Measurements from ENCODE around the gene SNCAIP.

The SNCAIP gene

DNA sequence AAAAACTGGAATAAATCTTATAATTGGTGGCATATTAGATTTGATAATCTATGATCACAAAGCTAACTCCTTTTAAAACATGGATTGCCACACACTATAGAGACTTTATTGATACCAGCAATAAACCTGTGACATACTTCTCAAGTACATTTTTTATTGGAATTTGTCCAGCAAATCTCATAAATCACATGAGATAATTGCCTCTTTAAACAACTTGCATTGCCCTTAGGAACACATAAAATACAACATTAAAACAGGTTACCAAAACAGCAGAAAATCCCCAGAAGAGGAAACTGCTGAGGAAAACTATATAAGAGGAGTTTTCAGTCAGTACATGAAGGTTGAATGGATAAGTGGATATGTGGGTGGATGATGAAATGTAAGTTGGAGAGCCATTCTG lies 124.6 kb downstream of the SNCAIP start:
- no peak overlapping the region for H3K27ac ChIP-seq (ENCODE audit: low read depth, low read length, poor library complexity, severe bottlenecking)
- no peak for TF ChIP-seq EZH2 (IDR thresholded peaks at IDR 0.05; ENCODE audit: borderline replicate concordance, low read length)
- TF ChIP-seq, protein P1, sequence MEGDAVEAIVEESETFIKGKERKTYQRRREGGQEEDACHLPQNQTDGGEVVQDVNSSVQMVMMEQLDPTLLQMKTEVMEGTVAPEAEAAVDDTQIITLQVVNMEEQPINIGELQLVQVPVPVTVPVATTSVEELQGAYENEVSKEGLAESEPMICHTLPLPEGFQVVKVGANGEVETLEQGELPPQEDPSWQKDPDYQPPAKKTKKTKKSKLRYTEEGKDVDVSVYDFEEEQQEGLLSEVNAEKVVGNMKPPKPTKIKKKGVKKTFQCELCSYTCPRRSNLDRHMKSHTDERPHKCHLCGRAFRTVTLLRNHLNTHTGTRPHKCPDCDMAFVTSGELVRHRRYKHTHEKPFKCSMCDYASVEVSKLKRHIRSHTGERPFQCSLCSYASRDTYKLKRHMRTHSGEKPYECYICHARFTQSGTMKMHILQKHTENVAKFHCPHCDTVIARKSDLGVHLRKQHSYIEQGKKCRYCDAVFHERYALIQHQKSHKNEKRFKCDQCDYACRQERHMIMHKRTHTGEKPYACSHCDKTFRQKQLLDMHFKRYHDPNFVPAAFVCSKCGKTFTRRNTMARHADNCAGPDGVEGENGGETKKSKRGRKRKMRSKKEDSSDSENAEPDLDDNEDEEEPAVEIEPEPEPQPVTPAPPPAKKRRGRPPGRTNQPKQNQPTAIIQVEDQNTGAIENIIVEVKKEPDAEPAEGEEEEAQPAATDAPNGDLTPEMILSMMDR (IDR thresholded peaks at IDR 0.05; ENCODE audit: low read length): no peak

DNA sequence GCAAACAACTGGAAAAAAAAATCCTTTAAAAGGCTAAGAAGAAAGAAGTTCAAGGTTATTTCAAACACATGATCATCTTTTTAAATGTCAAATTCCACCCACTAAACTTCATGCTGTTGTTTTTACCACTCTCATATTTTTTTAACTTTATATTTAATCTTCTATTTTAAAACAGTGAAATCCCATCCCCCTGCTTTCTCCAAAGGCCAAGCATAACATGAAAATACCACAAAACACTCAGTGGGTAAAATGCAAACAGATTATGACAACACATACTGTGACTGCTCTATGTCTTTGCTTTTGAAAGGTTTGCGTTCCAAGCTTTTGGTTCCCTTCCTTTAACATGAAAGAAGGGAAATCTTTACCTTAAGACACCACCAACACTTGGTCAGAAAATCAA lies 127.6 kb downstream of the SNCAIP start:
- TF ChIP-seq, protein P1 (IDR thresholded peaks at IDR 0.05; ENCODE audit: low read length): no peak
- no peak for TF ChIP-seq EZH2 (IDR thresholded peaks at IDR 0.05; ENCODE audit: borderline replicate concordance, low read length)
- Histone ChIP-seq H3K27ac (ENCODE audit: low read depth, low read length, poor library complexity, severe bottlenecking) (no peak overlapping the region), H2AFZ (ENCODE audit: low read length) (no peak overlapping the region)

More for the DNA sequence above, 124.6 kb downstream of the SNCAIP start:
- H3K4me2 ChIP-seq (ENCODE audit: low read length): no peak overlapping the region
- H3K9me2 ChIP-seq (ENCODE audit: low read depth, low read length): no peaks in the 10 kb centered on the region
- no peaks in the 10 kb centered on the region for H4K20me1 ChIP-seq (ENCODE audit: insufficient read depth, low read length)
- H3K9me3 ChIP-seq (ENCODE audit: low read length): no peaks in the 10 kb centered on the region
- no peaks in the 10 kb centered on the region for H3K4me1 ChIP-seq (ENCODE audit: insufficient read depth, low read length, severe bottlenecking)
- H3K79me2 ChIP-seq (ENCODE audit: insufficient read depth, low read length): no peaks in the 10 kb centered on the region
- no peak overlapping the region for H3K4me3 ChIP-seq (ENCODE audit: low read depth, low read length, poor library complexity, severe bottlenecking)
- H3K9ac ChIP-seq (ENCODE audit: low read length): no peak overlapping the region
- H2AFZ ChIP-seq (ENCODE audit: low read length): no peak overlapping the region
- H3K27me3 ChIP-seq (ENCODE audit: insufficient read depth, low read length): no peaks in the 10 kb centered on the region
- no peaks in the 10 kb centered on the region for H3K36me3 ChIP-seq (ENCODE audit: insufficient read depth, low read length)
- no peaks in the 10 kb centered on the region for H3F3A ChIP-seq (ENCODE audit: insufficient read depth, low read length)

DNA sequence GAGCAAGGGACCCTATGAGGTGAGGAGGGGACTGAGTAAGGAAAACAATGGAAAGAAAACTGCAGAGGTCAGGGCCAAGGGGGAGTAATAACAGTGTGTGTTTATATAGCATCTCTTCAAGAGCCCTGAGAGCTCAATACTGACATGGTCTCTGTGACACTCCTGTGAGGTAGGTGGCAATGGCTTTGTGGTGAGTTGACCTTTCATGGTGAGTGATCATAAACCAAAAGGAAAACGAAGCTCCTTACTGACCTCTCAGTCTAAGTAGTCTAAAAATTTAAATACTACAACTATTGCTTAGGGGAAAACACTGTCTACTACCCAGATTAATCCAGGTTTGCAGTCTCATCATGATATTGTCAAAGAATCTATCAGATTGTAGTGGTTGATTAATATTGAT lies 130.9 kb downstream of the SNCAIP start:
- no peak overlapping the region for H3K9ac ChIP-seq (ENCODE audit: low read length)
- H3K4me1 ChIP-seq (ENCODE audit: insufficient read depth, low read length, severe bottlenecking): no peaks in the 10 kb centered on the region
- H2AFZ ChIP-seq (ENCODE audit: low read length): no peak overlapping the region
- no peaks in the 10 kb centered on the region for H3K36me3 ChIP-seq (ENCODE audit: insufficient read depth, low read length)
- H4K20me1 ChIP-seq (ENCODE audit: insufficient read depth, low read length): no peaks in the 10 kb centered on the region
- H3K4me2 ChIP-seq (ENCODE audit: low read length): no peak overlapping the region
- H3K9me3 ChIP-seq (ENCODE audit: low read length): no peaks in the 10 kb centered on the region
- H3F3A ChIP-seq (ENCODE audit: insufficient read depth, low read length): no peaks in the 10 kb centered on the region
- H3K4me3 ChIP-seq (ENCODE audit: low read depth, low read length, poor library complexity, severe bottlenecking): no peak overlapping the region
- no peaks in the 10 kb centered on the region for H3K27me3 ChIP-seq (ENCODE audit: insufficient read depth, low read length)
- no peak overlapping the region for H3K27ac ChIP-seq (ENCODE audit: low read depth, low read length, poor library complexity, severe bottlenecking)
- TF ChIP-seq, protein P1 (IDR thresholded peaks at IDR 0.05; ENCODE audit: low read length): no peak
- TF ChIP-seq EZH2 (IDR thresholded peaks at IDR 0.05; ENCODE audit: borderline replicate concordance, low read length): no peak
- H3K79me2 ChIP-seq (ENCODE audit: insufficient read depth, low read length): no peaks in the 10 kb centered on the region
- H3K9me2 ChIP-seq (ENCODE audit: low read depth, low read length): no peaks in the 10 kb centered on the region

More for the DNA sequence above, 127.6 kb downstream of the SNCAIP start:
- Histone ChIP-seq H3K4me1 (ENCODE audit: insufficient read depth, low read length, severe bottlenecking) (no peaks in the 10 kb centered on the region), H3K9me2 (ENCODE audit: low read depth, low read length) (no peaks in the 10 kb centered on the region), H3K36me3 (ENCODE audit: insufficient read depth, low read length) (no peaks in the 10 kb centered on the region), H4K20me1 (ENCODE audit: insufficient read depth, low read length) (no peaks in the 10 kb centered on the region), H3K4me2 (ENCODE audit: low read length) (no peak overlapping the region), H3K27me3 (ENCODE audit: insufficient read depth, low read length) (no peaks in the 10 kb centered on the region), H3K9me3 (ENCODE audit: low read length) (no peaks in the 10 kb centered on the region), H3K79me2 (ENCODE audit: insufficient read depth, low read length) (no peaks in the 10 kb centered on the region), H3K9ac (ENCODE audit: low read length) (no peak overlapping the region), H3F3A (ENCODE audit: insufficient read depth, low read length) (no peaks in the 10 kb centered on the region), H3K4me3 (ENCODE audit: low read depth, low read length, poor library complexity, severe bottlenecking) (no peak overlapping the region)

Data from OCI-LY1 (cell line).